GM18517 (cell line): Measurements from ENCODE around the gene GSTM3.
"Not testable (repeated sequence)": the region's sequence is repeated elsewhere in the genome, so short reads cannot be mapped to it uniquely, and the experiment has no call there.

Source experiments
- ATAC-seq: cut with Tn5 transposase; IDR thresholded peaks from one replicate; pipeline ENCODE4 v1.9.1; 2021; ENCODE audit warnings: mild to moderate bottlenecking, moderate library complexity; ENCODE audit not compliant: unreplicated experiment

Gene GSTM3

DNA sequence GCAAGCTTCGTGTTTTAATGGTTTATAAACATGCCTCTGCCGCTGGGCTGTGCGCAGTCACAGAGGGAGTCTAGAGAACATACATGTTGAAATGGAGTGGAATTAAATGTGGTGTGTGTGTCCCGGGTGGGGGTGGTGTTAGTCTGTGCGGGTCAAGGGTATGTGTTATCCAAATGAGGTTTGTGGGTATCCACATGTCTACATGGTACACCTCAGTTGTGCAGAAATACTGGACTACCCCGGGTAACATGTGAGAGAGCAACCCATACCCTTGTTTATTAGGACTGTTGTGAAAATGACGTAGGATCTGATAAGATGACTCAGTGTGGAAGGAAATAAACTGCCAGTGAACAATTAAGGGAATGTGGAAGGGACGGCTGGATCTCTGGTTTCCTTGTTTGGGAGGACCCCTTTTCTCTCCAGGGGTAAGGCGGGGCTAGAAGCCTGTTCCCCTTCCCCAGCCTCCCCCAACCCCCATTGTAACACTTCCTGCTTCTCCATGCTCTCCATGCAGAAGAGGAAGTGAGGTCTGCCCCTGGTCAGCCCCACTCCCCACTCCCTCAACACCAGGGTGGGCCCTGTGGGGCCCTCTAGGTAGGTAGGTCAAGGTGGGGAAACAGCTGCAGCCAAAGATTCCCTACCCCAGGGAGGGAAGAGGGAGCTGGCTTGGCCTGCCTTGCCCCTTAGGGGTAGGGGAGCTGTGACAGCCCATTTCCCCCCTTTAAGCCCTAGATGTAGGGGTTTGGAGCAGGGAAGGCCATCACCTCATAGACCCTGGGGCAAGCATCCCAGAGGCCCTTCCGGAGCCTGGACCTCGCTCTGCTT is 22.2 kb upstream of the GSTM3 start:
- ATAC-seq: no peak

DNA sequence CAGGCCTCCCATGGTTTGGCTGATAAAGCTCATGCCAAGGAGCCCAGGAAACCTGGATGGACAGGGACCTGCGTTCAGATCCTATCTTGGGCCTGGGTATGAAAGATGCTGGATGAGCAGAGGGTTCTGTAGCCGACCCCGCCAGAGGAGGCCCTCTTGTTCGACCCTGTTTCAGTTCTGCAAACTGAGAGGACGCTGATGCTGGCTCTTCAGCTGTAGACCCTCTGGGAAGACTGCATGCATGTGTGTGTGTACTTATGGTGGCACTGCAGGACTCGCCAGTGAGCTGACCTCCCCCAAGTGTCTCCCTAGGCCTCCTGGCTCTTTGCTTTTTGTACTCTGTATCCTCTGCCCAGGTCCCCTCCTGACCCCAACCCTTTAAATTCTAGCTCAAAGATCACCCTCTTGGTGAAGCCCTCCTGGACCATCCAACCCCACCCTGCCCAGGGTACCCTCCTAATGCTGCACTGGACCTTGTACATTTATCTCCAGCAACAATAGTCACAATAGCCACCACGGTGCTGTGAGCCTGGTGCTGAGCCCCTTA is 21.3 kb upstream of the GSTM3 start:
- no peak for ATAC-seq

DNA sequence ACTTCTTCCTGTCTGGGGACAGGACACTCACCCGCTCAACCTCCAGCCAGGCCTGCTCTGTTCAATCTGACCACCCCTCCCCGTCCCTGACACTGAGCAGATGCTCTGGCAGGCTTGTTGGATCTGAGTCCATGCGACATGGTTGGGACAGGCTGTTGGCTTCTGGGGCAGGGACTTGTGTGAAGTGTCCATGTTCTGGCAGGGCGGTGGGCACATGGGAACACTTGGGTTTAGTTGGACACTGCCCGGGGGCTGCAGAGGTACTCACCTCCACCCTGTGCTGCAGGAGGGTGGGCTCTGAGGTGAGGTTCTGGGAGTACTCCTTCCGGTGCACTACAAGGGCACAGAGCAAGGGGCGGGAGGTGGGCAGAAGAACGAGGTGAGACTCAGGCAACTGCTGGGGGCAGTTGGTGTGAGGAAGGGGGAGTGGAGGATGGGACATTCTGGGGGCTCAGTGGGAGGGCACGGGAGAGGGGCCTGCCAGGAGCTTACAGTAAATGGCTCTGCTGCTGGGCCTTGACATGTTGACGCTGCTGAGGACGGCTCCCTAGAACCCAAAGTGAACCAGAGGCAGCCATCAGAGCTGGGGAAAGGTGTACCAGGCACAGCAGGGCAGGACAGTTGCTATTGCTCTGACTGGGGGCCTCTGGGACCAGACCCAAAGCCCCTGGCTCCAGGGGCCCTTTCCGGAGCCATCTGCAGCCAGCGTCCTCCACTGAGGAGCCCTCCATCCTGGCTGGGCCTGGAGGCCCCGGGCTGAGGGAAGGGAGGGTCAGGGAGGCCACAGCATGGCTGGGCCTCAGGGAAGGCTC is 20.6 kb upstream of the GSTM3 start:
- no peak for ATAC-seq

DNA sequence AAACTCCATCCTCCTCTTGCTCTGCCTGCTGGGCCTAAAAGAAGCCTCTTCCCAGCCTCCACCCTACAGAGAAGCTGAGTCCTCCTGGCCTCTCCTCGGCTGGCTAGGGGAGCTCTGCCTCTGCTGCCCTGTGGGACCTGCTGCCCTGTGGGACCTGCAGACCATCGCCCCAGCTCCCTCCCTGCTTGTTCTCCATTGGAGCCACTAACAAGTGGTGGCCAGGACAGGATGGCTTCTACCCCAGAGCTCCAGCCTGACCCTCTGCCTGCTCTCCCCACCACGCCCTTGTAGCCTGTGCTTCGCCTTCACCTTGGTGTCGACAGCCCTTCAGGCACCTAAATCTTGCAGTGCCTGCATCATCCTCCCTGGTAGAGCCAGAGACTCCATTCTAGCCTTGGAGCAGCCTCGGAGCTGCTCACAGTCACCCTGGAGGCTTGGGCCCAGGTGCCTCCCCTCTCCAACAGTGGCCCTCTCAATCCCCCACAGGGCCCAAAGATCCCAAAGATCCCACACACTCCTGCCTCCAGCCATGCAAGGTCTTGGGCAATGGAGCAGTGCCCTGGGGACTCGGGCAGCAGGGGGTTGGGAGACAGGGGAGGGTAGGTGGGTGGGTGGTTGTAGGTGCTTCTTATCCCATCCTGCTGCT is 19.9 kb upstream of the GSTM3 start:
- no peak for ATAC-seq

DNA sequence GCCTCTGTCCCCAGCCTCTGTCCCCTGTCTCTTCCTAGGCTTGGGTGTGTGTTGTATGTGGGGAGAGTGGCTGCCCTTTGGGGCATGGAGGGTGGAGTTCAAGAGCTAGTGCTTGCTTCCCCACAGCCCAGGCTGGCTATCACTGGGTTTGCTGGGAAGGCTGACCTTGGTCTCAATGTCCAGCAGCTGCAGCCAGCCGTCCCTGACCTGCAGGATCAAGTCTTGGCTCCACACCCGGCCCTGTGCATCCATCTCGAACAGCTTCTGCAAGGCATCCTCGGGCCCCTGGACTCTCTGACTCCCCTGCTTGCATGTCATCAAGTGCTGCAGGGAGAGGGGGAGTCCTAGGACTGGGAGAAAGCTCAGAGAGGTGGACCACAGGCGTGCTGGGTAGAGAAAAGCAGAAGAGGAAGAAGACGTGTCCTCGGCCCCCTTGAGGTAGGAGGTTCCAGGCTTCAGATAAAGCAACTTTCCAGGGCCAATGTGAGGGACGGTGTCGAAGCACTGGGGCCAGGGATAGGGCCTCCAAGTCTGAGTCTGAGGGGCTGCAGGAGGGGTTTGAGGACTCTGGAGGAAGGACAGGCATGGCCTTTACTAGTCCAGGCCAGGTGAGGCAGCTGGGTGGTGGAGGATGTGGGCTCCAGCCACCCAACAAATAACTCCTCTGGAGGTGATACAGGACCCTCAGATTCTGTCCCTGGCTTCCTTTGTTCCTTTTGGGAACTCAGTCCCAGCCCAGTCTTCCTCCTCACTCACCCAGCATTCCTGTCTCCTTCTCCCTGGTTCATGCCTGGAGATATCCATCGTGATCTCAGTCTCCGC is 18.9 kb upstream of the GSTM3 start:
- ATAC-seq: no peak

DNA sequence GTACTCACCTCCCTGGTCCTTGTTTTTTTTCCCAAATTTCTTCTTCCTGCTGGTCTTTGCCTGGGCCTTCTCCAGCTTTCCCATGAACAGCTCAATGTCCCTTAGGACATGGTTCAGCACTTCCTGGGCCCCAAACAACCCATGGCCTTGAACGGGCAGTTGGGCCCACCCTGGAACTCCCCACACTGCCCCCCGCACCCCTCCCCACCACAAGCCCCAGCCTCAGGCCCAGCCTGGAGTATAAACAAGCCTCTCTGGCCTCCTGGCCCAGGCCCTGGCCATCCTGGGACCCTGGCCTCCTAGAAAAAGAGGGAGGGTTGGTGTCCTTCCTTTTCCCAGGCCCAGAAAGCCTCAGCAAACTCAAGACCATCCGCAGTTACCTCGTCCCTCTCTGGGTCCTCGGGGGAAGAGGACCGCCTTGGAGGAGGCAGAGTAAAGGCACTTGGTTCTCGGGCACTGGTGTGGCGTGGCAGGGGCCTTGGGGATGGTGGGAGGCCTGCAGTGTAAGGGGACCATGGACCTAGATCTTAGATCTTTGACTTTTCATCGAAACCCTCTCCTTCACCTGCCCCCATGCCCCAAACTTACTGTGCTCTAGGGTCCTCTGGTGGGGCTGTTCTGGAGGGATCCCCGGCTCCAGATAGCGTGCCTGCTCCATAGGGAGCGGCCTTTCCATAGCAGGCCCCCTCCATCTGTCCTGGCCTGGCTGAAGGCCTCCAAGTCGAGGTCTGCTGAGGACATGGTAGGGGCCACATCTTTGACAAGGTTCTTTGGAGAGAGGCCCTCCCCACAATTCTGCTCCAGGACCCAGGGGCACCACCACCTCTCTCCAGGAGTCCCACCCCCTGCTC is 17.3 kb upstream of the GSTM3 start:
- ATAC-seq: no peak

DNA sequence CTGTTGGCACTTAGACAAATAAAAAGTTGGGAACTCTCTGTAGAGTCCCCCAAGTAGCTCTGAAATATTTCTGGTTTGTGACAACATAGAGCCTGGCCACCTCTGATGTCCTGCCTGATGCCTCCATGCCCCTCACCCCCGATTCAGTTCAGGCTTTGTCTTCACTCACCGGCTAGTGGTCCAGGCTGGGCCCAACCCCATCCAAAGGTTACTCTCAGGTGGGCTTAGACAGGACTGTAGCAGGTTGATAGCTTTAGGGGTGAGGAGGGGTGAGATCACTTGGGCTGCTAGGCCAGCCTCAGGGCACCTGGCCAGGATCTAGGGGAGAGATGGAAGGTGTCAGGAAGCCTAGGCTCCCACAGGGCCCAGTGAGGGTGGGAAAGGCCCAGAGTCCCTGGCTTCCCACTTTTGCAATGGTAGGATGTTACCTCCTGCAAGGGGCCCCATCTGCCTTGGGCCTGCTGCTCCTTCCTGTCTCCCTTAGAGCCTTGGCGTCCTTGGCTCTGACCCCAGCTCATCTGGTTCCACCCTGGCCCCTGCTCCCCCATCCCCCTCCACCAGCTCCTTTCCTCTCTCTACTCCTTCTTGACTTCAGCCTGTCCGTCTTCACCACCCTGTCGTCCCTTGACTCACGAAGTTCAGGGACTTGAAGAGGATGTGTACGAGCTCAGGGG is 16.1 kb upstream of the GSTM3 start:
- no peak for ATAC-seq

DNA sequence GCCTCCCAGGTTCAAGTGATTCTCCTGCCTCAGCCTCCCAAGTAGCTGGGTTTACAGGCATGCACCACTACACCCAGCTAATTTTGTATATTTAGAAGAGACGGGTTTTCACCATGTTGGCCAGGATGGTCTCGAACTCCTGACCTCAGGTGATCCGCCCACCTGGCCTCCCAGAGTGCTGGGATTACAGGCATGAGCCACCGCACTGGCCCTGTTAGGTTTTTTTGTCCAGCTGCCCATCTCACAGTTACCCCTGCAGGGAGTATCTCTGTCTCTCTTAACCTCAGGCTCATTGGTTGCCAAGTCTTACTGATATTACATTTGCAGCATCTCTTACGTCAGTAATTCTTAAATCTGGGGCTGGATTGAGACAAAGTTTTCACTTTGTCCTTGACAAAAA is 15.5 kb upstream of the GSTM3 start:
- not testable (repeated sequence) for ATAC-seq

DNA sequence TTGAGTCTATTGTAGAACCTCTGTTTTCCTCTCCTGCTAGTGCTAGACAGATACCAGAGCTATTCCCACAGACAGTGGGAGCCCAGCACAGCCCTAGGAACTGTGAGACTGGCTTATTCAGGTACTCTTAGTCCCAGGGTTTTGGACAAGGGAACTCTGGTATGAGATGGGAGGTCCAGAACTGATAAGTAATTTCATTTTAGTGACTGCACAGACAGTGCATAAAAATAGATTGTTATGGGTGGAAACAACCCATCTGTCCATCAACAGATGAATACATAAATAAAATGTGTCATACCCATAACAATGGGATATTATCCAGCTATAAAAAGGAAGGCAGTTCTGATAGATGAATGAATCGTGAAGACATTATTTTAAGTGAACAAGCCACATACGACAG is 13.9 kb upstream of the GSTM3 start:
- ATAC-seq: no peak

DNA sequence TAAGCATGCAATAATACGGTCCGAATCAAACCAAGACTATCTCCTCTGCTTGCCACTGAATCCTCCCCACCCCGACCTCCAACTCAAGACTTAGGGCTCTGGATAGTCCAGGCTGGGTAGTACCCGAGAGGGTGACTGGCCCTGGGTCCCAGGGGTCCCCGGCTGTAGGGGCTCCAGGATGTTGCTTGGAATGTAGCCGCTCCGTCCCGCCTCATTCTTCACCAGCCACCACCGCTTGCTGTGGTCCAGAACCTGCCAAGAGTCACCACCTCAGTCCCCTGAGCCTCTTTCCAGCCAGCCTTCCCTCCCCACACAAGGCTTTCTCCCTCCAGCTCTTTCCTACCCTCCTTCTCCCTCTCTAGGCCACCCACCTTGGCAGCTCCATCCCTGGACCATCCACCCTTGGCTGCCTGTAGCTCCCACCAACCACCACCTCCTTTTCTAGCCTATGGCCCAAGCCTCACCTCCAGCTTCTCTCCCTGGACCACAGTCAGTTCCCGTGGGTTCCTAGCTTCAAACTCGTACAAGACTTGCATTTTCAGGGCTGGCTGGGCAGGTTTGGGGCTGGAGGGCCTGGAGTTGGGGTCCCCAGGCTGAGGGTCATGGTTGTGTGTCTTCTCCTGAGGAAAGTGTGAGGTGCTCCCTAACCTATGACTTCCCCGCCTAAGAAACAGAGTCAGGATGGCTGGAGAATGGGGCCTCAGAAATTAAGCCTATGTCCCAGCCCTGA is 10.9 kb upstream of the GSTM3 start:
- ATAC-seq: no peak

DNA sequence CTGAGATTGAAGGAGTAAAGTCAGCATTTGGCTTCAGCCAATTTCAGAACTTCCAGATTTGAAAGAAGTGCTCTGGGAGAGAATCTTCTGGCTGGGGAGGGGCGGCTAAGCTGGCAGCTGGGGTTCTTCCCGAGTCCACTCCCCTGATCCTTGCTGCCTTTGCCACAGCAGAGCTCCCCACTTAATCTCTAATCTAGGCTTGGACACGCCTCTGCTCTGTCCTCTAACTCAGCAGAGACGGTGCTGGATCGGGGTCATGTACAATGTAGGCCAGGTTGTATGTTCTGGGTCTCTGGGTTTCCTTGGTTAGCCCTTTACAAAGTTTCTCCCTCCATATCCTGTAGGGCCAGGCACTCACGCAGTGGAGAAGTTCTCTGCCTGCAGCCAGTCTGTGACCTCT is 10.1 kb upstream of the GSTM3 start:
- no peak for ATAC-seq

DNA sequence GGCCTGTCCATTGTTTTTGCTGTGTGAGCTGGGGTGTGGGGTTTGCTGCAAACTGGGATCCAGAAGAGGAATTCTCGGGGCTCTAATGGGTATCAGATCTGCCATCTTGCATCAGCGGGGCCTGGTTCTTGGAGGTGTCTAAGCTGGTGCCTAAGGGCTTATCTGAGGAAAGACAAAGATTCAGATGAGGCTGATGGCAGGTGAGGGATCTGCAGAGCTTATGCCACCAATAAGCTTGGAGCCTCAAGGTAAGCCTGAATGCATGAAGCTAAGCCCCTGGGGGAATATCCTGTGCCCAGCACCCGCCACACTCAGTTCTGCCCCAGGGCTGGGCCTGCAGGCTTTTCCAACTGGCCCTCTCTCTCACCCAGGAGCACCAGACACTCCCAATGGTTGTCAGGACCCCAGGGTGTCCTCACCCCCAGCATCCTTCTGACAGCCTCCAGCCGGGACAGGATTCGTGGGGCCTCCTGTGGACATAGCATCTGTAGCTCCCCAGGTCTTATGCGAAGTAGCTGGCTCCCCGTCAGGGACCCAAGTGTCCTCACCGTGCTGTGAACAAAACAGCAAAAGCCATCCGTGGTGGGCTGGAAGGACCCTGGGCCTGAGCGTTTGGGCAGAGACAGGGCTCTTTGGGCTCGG is 9.5 kb upstream of the GSTM3 start:
- no peak for ATAC-seq

DNA sequence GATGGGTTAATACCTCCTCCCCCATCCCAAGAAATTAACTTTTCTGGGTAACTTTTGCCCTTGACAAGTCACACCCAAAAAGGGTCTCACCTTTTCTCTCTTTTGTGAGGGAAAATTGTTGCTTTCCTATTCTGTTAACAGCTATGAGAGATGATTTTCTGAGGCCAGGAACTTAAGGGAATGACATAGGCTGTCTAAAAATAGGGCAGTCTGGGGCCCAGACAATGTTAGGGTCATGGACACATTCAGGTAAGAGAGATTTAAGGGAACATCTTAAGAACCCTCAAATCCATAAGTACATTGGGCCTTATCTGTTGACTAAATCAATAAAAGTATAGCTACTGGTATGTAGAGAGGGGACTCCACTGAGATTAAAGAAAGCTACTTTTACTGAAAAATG is 8.4 kb upstream of the GSTM3 start:
- ATAC-seq: no peak

DNA sequence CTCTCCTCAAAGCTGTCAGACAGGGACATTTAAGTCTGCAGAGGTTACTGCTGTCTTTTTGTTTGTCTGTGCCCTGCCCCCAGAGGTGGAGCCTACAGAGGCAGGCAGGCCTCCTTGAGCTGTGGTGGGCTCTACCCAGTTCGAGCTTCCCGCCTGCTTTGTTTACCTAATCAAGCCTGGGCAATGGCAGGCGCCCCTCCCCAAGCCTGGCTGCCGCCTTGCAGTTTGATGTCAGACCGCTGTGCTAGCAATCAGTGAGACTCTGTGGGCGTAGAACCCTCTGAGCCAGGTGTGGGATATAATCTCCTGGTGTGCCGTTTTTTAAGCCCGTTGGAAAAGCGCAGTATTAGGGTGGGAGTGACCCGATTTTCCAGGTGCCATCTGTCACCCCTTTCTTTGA is 7.5 kb upstream of the GSTM3 start:
- ATAC-seq: not testable (repeated sequence)

DNA sequence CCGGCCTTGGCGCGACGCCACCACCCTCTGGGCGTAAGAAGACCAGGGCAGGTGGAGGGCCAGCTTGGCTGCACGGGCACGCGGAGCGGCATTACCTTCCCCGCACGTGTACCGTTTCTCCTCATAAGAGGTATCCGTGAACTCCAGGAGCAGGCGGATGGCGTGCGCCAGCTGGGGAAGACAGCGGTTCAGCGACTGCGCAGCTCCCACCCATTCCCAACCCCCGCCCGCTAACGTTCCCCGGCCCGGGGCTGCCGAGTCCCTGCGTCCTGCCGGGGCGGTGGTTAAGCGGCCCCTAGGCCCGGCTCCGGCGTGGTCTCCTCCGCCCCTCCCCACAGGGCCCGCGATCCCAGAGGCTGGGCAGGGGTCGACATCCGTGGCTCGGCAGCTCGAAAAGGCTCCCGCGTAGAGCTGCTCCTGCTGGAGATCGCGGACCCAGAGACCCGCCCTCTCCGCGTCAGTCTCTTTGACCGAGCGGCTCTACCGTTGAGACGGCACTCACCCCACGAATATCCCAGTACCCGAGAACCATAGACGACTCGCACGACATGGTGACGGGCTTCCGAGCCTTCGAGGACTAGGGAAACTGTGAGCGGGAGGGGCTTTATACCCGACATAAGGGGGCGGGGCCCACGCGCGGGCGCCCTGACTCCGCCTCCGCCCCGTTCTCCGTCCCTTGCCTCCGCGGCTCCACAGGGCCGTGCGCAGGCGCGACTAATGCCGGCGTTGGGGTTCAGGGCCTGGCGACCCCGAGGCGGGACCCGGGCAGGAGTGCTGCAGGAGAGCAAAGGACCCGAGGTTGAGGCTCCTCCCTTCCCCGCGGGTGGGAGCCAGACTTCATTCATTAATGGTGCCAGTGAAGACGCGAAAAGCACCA is 862 bp downstream of the GSTM3 start:
- peak; percentile 64 for ATAC-seq

DNA sequence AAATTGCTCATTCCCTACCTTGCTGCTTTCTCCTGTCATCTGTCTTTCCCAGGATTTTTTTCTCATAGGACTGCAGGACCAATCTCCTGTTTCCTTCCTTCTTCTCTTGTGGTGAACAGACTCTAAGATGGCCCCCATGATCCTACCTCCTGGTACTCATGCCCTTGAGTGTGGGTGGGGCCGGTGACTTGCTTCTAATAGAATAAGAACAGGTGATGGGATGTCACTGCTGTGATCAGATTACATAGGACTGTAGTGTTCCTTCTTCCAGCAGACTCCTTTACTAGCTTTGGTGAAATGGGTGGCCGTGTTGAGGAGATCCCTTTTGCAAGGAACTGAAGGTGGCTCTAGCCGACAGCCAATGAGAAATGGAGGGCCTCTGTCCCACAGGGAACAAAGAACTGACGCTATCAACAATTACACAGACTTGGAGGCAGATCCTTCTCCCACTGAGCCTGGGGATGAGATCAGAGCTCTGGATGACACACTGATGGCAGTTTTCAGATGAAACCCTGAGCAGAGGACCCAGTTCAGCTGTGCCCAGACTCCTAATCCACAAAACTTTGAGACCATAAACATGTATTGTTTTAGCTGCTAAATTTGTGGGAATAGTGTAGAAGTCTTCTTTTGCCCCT is 7.5 kb downstream of the GSTM3 start:
- no peak for ATAC-seq
